Left renal cortex interstitium (tissue), 4 donors: ENCODE measurements around the gene PIEZO1. TPM values are rescaled to one million over a fixed set of nuclear protein-coding genes. Genes with fewer than 3 reads are reported as not detected.

ENCODE experiments used
- DNase-seq, 4 donors: peaks; one replicate each; pipeline ENCODE4 v3.0.0-alpha.2; 2013; ENCODE audit warnings: low read depth in 4 of 4, low spot score in 2 of 4, missing footprints in 1 of 4
- polyA plus RNA-seq, 4 donors: library from polyadenylated mRNA; unstranded; fragments of 120-200 nt; gene quantifications; one replicate each; pipeline ENCODE4 v1.2.1, GENCODE V29; 2013; ENCODE audit not compliant: insufficient read length in 4 of 4

The PIEZO1 gene
- polyA plus RNA-seq, 4 donors = 23.9 to 55.2 (median 44.8) TPM

DNA sequence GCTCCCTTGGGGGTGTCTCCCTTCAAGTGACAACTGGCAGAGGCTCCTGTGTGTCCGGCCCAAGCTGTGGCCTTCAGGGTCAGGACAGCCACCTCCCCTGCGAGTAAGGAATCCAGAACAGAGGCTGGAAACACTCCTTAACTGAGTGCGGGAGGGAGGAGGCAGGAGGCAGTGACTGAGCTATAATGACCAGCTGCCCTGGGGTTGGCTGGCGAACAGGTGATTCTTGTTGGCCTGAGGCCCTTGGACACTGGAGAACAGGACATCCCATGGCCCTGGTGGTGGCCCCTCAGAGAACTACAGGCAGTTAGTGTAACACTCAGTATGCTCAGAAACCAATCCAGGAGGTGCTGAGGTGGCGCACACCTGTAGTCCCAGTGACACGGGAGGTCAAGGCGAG is 89.3 kb downstream of the PIEZO1 start:
- DNase-seq = no peak

DNA sequence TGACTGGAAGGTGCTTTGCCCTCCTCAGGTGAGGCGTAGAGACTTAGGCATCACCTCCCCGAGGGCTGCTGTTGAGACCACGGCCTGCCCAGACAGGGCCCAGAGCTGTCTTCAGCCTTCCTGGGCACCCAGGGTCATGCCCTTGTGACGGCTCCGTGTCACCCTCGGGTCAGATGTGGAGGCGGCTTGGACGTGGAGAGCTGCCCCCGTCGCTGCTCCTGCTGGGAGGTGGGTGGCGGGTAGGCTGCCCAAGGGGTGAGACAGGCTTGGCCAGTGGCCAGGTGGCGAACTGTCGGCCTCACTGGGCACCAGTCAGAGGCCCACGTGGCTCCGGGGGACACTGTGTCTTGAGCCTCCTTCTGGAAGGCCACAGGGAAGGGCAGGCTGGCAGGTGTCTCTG is 89.8 kb downstream of the PIEZO1 start:
- DNase-seq = no peak

DNA sequence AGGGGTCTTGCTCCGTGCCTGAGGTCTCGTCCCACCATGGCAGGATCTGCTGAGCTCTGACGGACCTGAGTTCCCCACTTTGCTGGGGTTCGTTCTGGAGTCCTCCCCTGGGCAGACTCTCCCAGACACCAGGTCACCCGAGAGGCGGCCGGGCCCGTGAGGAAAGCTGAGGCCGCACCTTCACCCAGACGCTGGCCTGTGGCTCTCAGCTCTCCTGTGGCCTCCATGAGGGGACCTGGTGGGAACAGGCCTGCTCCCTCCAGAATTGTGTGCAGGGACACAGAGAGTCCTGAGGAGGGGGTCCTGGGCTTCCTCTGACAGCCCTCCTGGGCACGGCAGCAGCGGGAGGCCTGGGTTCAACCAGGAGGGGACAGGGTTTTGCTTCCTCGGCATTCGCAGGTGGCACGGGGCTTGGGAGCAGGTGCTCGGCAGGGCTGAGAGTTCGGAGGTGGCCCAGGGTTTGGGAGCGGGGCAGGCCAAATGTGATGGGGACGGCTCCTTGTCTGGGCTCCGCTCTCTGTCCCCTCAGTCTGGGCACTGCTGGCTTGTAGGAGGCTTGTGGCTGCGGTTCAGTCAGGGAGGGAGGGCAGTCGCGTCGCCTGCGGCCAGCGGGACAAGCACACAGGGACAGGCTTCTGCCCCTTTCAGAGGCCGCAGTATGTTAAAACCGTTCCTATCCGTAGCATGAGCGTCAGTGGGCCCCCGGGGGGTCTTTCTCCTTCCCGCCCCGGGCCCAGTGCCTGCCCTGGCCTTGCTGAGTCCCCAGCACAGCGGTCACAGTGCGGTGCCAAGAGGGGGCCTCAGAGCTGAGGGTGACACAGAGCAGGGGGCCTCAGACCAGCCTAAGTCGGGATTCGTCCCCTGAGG is 90.6 kb downstream of the PIEZO1 start:
- DNase-seq = no peak

GRCh38 chr16:88693420-88694177 is 91.4 kb downstream of the PIEZO1 start:
- no peak for DNase-seq

DNA sequence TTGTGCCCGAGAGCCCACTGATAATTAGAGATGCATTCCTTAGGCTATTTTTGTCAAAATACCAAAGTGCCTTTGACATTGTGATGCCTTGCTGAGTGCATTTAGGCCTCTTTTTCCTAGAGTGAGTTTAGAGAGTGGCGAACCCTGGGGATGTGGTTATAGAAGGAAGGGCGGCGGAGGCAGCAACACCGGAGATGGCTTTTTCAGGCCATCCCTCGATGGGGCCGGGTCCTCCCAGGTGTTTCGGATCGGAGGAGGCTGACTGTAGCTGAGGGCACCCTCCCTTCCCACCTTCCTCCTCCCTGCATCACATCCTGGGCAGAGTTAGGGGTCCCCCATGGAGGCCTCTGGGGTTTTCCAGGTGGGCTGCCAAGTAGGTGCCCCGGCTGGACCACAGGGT is 92.2 kb downstream of the PIEZO1 start:
- DNase-seq = no peak

- DNase-seq = no peak
Observed at GRCh38 chr16:88691924-88692560, 93.0 kb downstream of the PIEZO1 start.

DNA sequence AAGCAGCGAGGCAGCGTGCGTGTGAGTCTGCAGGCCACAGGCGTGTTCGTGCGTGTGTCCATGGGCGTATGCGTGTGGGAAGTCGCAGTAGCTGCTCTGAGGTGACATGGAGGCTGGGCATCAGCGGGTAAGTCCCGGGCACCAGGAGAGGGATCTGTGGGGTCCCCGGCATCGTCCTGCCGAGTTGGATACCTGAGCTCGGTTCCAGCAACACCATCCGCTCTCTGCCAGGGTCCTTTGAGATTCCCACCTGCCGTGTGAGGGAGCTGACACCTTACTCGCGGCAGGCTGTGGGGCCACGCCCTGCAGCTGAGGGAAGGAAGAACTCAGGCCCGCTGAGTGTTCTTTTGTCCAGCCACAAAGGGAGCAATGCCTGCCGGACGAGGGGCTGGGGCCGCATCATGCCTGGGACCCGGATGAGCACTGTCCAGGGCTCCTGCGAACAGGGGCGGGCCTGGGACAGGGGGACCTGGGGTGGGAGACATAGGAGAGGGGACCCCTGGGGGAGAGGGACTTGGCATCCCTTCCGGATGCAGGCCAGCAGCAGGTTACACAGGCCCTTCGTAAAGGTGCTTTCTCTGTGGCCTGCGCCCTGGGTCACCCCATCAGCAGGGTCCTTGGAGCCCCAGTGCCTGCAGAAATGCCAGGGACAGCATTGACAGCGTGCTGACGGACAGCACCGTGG is 93.7 kb downstream of the PIEZO1 start:
- no peak for DNase-seq

- no peak for DNase-seq
Observed at GRCh38 chr16:88690341-88691128, 94.5 kb downstream of the PIEZO1 start.

- DNase-seq = no peak
Observed at GRCh38 chr16:88688013-88688778, 96.8 kb downstream of the PIEZO1 start.

DNA sequence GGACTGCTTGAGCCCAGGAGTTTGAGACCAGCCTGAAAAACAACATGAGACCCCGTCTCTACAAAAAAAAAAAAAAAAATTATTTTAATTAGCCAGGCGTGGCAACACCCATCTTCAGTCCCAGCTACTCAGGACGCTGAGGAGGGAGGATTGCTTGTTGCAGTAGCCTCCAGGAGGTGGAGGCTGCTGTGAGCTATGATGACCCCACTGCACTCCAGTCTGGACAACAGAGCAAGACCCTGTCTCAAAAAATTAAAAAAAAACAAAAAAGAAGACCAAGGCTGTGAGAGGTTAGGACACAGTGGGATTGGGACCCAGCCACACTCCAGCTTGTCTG is 97.4 kb downstream of the PIEZO1 start:
- DNase-seq = no peak

GRCh38 chr16:88687254-88687576 is 97.8 kb downstream of the PIEZO1 start:
- DNase-seq = no peak

DNA sequence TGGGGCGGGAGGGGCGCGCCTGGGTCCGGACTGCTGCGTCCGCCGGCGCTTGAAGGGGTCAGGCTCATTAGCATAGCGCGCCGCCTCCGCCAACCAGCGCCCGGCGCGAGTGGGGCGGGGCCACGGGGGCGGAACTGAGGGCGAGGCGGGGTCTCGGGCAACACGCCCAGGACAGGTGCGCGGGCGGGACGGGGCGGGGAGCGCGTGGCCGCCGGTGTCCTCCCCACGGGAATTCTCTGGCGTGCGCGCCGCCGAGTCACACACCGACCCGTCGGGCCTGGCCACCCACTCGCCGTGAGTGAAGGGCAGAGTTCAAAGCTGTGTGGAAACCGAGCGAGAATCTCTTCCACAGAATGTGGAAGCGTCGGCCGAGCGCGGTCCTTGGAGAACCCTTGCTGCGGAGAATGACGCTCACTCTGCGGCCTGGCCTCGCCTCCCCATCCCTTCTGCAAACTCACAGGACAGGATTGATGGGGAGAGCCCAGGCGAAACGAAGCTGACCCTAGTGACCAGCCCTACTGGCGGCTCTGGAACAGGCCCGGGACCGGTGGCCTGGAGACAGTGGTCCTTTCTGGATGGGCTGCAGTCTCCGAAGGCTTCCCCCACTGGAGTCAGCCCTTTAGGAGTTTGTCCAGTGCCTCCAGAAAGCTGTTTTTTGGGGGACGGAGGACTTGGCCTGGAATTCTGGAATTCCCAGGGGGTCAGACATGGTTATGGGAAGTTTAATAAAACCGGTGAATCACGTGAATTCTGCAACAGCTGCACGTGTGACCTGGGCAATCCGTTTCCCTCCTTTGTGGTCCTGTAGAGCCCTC is 98.4 kb downstream of the PIEZO1 start, which contains the start of gene SNAI3:
Gene SNAI3 (minus strand): TSS at position 69 of the 815 bp plus-strand sequence. CDS start 101 bp downstream, outside the sequence.
- DNase-seq = peak in 1 of 4 donors; percentile 61

- DNase-seq = no peak
Observed at GRCh38 chr16:88686062-88686438, 99.0 kb downstream of the PIEZO1 start.

DNA sequence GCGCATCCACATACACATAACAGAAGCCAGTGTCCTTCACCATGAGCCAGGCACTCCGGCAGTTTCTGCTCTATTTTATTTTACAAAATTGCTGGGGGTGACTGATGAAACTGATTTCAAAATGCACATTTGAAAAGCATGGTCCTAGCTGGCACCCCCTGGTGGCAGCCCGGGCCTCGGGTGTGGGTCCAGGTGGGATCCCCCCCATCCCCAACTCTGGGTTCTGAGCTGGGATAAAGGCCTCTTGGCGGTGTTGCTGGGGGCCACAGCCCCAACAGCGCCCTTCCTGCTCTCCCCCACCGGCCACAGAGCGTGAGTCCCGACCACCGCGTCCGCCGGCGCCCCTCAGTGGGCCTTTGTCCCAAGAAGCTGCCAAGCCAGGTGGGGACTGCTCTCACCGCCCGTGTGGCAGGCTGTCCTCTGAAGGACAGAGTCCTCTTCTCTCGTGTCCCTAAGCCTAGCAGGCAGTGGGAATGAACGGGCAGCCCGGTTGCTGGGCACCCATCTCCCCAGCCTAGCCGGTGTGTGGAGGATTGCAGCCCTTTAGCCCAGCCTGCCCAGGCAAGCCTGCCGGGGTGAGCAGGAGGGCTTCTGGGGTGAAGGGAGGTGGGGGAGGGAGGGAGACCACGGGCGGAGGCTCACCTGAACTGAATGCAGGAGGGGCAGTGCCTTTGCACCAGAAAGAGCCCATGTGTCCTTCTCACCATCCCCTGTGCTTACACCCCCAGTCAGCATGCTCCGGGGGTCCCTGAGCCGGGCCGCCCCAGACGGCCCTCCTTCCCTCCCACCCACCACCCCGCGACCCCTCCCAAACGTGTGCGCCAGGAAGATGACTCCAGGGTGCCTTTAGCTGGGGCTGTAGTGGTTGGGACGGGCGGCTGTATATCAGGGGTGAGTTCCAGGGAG is 99.6 kb downstream of the PIEZO1 start:
- no peak for DNase-seq

DNA sequence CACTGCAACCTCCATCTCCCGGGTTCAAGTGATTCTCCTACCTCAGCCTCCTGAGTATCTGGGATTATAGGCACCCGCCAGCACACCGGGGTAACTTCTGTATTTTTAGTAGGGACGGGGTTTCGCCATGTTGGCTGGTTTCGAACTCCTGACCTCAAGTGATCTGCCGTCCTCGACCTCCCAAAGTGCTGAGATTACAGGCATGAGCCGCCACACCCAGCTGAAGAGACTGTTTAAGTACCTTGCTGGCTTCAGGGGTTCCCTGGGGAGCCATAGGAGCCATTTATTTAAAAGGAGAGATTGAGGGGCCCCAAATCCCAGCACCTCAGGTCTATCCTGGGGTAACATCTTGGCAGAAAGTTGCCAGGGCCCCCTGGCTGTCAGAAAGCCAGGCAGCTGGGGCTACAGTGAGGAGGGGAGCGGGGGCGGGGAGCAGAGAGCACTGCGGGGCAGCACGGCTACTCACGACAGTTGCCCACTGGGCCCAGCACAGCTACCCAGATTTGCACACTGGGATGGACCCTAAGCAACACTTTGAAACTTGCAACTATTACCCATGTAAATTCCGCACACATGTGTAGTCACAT is 100.4 kb downstream of the PIEZO1 start:
- no peak for DNase-seq

- no peak for DNase-seq
Observed at GRCh38 chr16:88681709-88682451, 103.1 kb downstream of the PIEZO1 start.
